HepG2 (cell line): ENCODE data around the gene ESR2. TPM values are rescaled to one million over a fixed set of nuclear protein-coding genes. Genes with fewer than 3 reads are reported as not detected.

Experiments
- ATAC-seq: fragments of 200-7000 bp; cut with Tn5 transposase; 3 replicates; pipeline ENCODE4 v1.9.1; 2020; ENCODE audit warnings: mild to moderate bottlenecking, moderate library complexity
- BruUV-seq: library from RNA; stranded (reverse); fragments of 400-500 nt; replicated peaks from 2 replicates; lab custom pipeline; 2021; lab: Mats Ljungman, UMichigan
- CTCF ChIA-PET: fragments of 300-600 bp; formaldehyde crosslinking; extraction: SDS; loops from one replicate; lab custom pipeline; 2021; ENCODE audit warnings: low total read pairs, inconsistent platforms, low intra/inter-chr PET ratio; lab: Yijun Ruan, JAX
- POLR2A ChIA-PET: fragments of 350-600 bp; sonication (Branson Sonifier 250); formaldehyde crosslinking; loops from one replicate; lab custom pipeline; 2020; ENCODE audit warnings: antibody characterized with exemption, inconsistent platforms; lab: Yijun Ruan, JAX
- DNase-seq: peaks from one replicate; pipeline ENCODE4 v3.0.0-alpha.2; 2015; ENCODE audit warnings: low spot score
- FAIRE-seq: peaks from 3 replicates; lab custom pipeline; 2011; peaks lifted over from hg19 to GRCh38; lab: Jason Lieb, UNC
- H2AFZ ChIP-seq: one replicate; pipeline ENCODE4 v1.6.1; 2011; ENCODE audit warnings: low read length, inconsistent platforms
- H3K27ac ChIP-seq: fragments of 300-600 bp; 3 replicates; pipeline ENCODE4 v1.8.0; 2011; ENCODE audit warnings: mixed run types, mild to moderate bottlenecking, mixed read lengths, low read length, inconsistent platforms; ENCODE audit not compliant: insufficient read depth; ENCODE audit errors: extremely low read length
- H3K27me3 ChIP-seq, 2 experiments: fragments of 200-600 bp in 1 of 2; 2 replicates in 1 of 2; 3 replicates in 1 of 2; pipeline versions ENCODE4 v1.6.0 to v1.8.0; 2011; ENCODE audit warnings: low read length in 2 of 2, mild to moderate bottlenecking in 2 of 2, moderate library complexity in 2 of 2, inconsistent platforms in 1 of 2; ENCODE audit not compliant: insufficient read depth in 2 of 2, control insufficient read depth in 1 of 2
- H3K36me3 ChIP-seq, 2 experiments: fragments of 200-600 bp in 1 of 2; replicated peaks in 1 of 2; 2 replicates in 1 of 2; 3 replicates in 1 of 2; pipeline versions ENCODE4 v1.5.1 to v1.8.0; 2011; ENCODE audit warnings: low read length in 2 of 2, inconsistent platforms in 1 of 2; ENCODE audit not compliant: insufficient read depth in 2 of 2, control insufficient read depth in 1 of 2
- H3K4me1 ChIP-seq: 2 replicates; pipeline ENCODE4 v1.5.1; 2012; ENCODE audit warnings: low read length, inconsistent platforms; ENCODE audit not compliant: insufficient read depth
- H3K4me2 ChIP-seq: 2 replicates; pipeline ENCODE4 v1.6.0; 2011; ENCODE audit warnings: low read depth, low read length, inconsistent platforms
- H3K4me3 ChIP-seq, 3 experiments: fragments of 200-600 bp in 1 of 3; sonication (generic), shearing (Covaris generic) in 1 of 3; replicated peaks in 1 of 3; 2 replicates each; pipeline ENCODE4 v1.5.1; 2011 to 2016; ENCODE audit warnings: low read length in 3 of 3, inconsistent platforms in 2 of 3, low read depth in 2 of 3, mild to moderate bottlenecking in 2 of 3, control low read depth in 1 of 3, mixed read lengths in 1 of 3; ENCODE audit not compliant: insufficient read depth in 1 of 3
- H3K79me2 ChIP-seq: one replicate; pipeline ENCODE4 v1.6.1; 2011; ENCODE audit warnings: low read length, inconsistent platforms; ENCODE audit not compliant: insufficient read depth
- H3K9ac ChIP-seq: 2 replicates; pipeline ENCODE4 v1.6.0; 2011; ENCODE audit warnings: mild to moderate bottlenecking, low read depth, low read length, inconsistent platforms; ENCODE audit not compliant: insufficient read depth
- H3K9me3 ChIP-seq: 2 replicates; pipeline ENCODE4 v1.5.1; 2012; ENCODE audit warnings: mild to moderate bottlenecking, low read length
- H4K20me1 ChIP-seq: 2 replicates; pipeline ENCODE4 v1.6.0; 2011; ENCODE audit warnings: inconsistent platforms, mild to moderate bottlenecking, low read length, moderate library complexity; ENCODE audit not compliant: insufficient read depth
- CREB3 ChIP-seq: sonication (generic); formaldehyde crosslinking; IDR thresholded peaks from 2 replicates; pipeline ENCODE4 v1.5.0; 2020; ENCODE audit warnings: missing genetic modification reagents
- EP300 ChIP-seq, 3 experiments: sonication (generic) in 1 of 3; formaldehyde crosslinking in 1 of 3; IDR thresholded peaks; 2 replicates each; pipeline versions ENCODE4 v1.5.1 to v1.6.1; 2011 to 2020; ENCODE audit warnings: low read depth in 2 of 3, low read length in 2 of 3, borderline replicate concordance in 1 of 3, improper control_type of control experiment in 1 of 3, mild to moderate bottlenecking in 1 of 3, missing genetic modification reagents in 1 of 3, moderate library complexity in 1 of 3
- NFATC3 ChIP-seq: sonication (generic); formaldehyde crosslinking; IDR thresholded peaks from 2 replicates; pipeline ENCODE4 v1.5.1; 2020; ENCODE audit warnings: mild to moderate bottlenecking, missing genetic modification reagents
- NONO ChIP-seq, 2 experiments: fragments of 450-650 bp in 1 of 2; sonication (generic) in 1 of 2; formaldehyde crosslinking in 1 of 2; IDR thresholded peaks in 1 of 2; conservative IDR thresholded peaks in 1 of 2; 2 replicates each; pipeline versions ENCODE4 v1.6.1 to v1.8.0; 2017 to 2022; ENCODE audit warnings: mild to moderate bottlenecking in 1 of 2, missing genetic modification reagents in 1 of 2, moderate library complexity in 1 of 2
- PREB ChIP-seq: sonication (generic); formaldehyde crosslinking; IDR thresholded peaks from 2 replicates; pipeline ENCODE4 v1.4.0; 2020; ENCODE audit warnings: missing genetic modification reagents
- RBM22 ChIP-seq: fragments of 200-400 bp; formaldehyde crosslinking; optimal IDR thresholded peaks from 2 replicates; pipeline ENCODE3; 2017; ENCODE audit warnings: mild to moderate bottlenecking, low read length, moderate library complexity
- SAFB2 ChIP-seq: sonication (generic); formaldehyde crosslinking; IDR thresholded peaks from 2 replicates; pipeline ENCODE4 v1.5.1; 2020; ENCODE audit warnings: missing genetic modification reagents, low read depth, mild to moderate bottlenecking, borderline replicate concordance
- ZMYM2 ChIP-seq: sonication (generic); formaldehyde crosslinking; IDR thresholded peaks from 2 replicates; pipeline ENCODE4 v1.8.0; 2022; ENCODE audit warnings: mild to moderate bottlenecking, missing genetic modification reagents
- ZNF629 ChIP-seq: sonication (generic); formaldehyde crosslinking; conservative IDR thresholded peaks from 2 replicates; pipeline ENCODE4 v1.5.0; 2020; ENCODE audit warnings: missing genetic modification reagents
- ZNF747 ChIP-seq: sonication (generic); formaldehyde crosslinking; IDR thresholded peaks from 2 replicates; pipeline ENCODE4 v1.8.1; 2023; ENCODE audit warnings: missing genetic modification reagents, mild to moderate bottlenecking, borderline replicate concordance
- ZNF850 ChIP-seq: sonication (generic); formaldehyde crosslinking; conservative IDR thresholded peaks from 2 replicates; pipeline ENCODE4 v1.9.0; 2021; ENCODE audit warnings: mild to moderate bottlenecking, missing genetic modification reagents
- ZXDC ChIP-seq: sonication (generic); formaldehyde crosslinking; IDR thresholded peaks from 2 replicates; pipeline ENCODE4 v1.5.0; 2020; ENCODE audit warnings: mild to moderate bottlenecking, missing genetic modification reagents
- ZZZ3 ChIP-seq: sonication (generic); formaldehyde crosslinking; IDR thresholded peaks from 2 replicates; pipeline ENCODE4 v1.4.0; 2020; ENCODE audit warnings: missing genetic modification reagents, mild to moderate bottlenecking, borderline replicate concordance
- WGBS: methylation state at CpG from one replicate; pipeline ENCODE4 v1.1.6; 2017; ENCODE audit warnings: low lambda C conversion rate; 5-methylcytosine and 5-hydroxymethylcytosine counted together
- in situ Hi-C: cut with HindIII; loops from 2 replicates; pipeline ENCODE4 v1.10.0; 2017; ENCODE audit warnings: low pct_unique_long_range_greater_than_20kb; ENCODE audit not compliant: extremely low pct_ligation_motif_present
- intact Hi-C: fragments of 100-400 bp; cut with micrococcal nuclease; formaldehyde crosslinking; loops from one replicate; pipeline ENCODE4 v1.10.0; 2022; ENCODE audit not compliant: unreplicated experiment
- polyA plus RNA-seq, 8 experiments: library from polyadenylated mRNA; depleted of rRNA in 3 of 8; stranded (reverse) in 7 of 8; unstranded in 1 of 8; fragments of >200 nt; fragmentation: Illumina TruSeq in 4 of 8; extraction: Trizol in 4 of 8; gene quantifications; 2 replicates each; pipeline versions ENCODE4 v1.2.1 to v1.2.3, GENCODE V29; 2011 to 2016; ENCODE audit warnings: low read depth in 4 of 8, missing spikeins in 1 of 8, mixed read lengths in 1 of 8; ENCODE audit not compliant: insufficient read depth in 1 of 8
- total RNA-seq, 5 experiments: library from RNA; depleted of rRNA; stranded (reverse); fragments of >200 nt; fragmentation: Illumina TruSeq; extraction: Trizol; gene quantifications; 2 replicates each; pipeline ENCODE4 v1.2.3, GENCODE V29; 2016; ENCODE audit warnings: low read depth in 1 of 5
- TF ChIP-seq, protein P1 (sequence below): sonication (generic); formaldehyde crosslinking; IDR thresholded peaks from 2 replicates; pipeline ENCODE4 v1.4.0; 2020; ENCODE audit warnings: missing genetic modification reagents, borderline replicate concordance

ESR2 gene
- total and polyA plus RNA-seq, 2 of the 13 experiments (the other 11 are each of a cell fraction or from before 2014, with no cell fraction given): 0.01 to 0.04 TPM

GRCh38 chr14:64213086-64213485 is 81.1 kb downstream of the ESR2 start:
- WGBS: 92% methylated on average over 5 of the region's 5 CpGs
- BruUV-seq: no TSS peak
- peaks cover 0 to 7% of the 10 kb centered on the region in 2 experiments; a peak in 1 of 5 replicates for H3K36me3 ChIP-seq
- DNase-seq: no peak
- ChIA-PET POLR2A (no interaction called here), CTCF (no interaction called here)
- H3K79me2 ChIP-seq: no peaks in the 10 kb centered on the region
- TF ChIP-seq SAFB2 (CRISPR knock-in tag) (no peak), NFATC3 (CRISPR knock-in tag) (no peak), EP300 (IDR thresholded peaks at IDR 0.05; ENCODE audit: low read depth in 2 of 2, low read length in 2 of 2) (no peak), EP300 (CRISPR knock-in tag; IDR thresholded peaks at IDR 0.05; ENCODE audit: borderline replicate concordance) (no peak), RBM22 (no peak), ZNF747 (no peak), ZNF850 (CRISPR knock-in tag) (no peak), ZXDC (no peak), NONO (IDR thresholded peaks at IDR 0.05) (no peak), NONO (CRISPR knock-in tag; conservative IDR thresholded peaks at IDR 0.05) (no peak), ZNF629 (CRISPR knock-in tag) (no peak), PREB (CRISPR knock-in tag) (no peak), ZMYM2 (CRISPR knock-in tag) (no peak), ZZZ3 (CRISPR knock-in tag) (no peak), CREB3 (CRISPR knock-in tag) (no peak)
- TF ChIP-seq, protein P1, sequence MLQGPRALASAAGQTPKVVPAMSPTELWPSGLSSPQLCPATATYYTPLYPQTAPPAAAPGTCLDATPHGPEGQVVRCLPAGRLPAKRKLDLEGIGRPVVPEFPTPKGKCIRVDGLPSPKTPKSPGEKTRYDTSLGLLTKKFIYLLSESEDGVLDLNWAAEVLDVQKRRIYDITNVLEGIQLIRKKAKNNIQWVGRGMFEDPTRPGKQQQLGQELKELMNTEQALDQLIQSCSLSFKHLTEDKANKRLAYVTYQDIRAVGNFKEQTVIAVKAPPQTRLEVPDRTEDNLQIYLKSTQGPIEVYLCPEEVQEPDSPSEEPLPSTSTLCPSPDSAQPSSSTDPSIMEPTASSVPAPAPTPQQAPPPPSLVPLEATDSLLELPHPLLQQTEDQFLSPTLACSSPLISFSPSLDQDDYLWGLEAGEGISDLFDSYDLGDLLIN (CRISPR knock-in tag): no peak
- no peak overlapping the region for H3K9ac ChIP-seq
- no peak for ATAC-seq
- no peaks in the 10 kb centered on the region for H4K20me1 ChIP-seq
- intact Hi-C loops: no loop called here
- H3K4me1 ChIP-seq: no peaks in the 10 kb centered on the region
- in situ Hi-C loops: no loop called here
- no peak for FAIRE-seq
- H3K27me3 ChIP-seq: no peaks in the 10 kb centered on the region
- H3K9me3 ChIP-seq: no peaks in the 10 kb centered on the region
- H3K4me2 ChIP-seq: no peak overlapping the region
- H3K27ac ChIP-seq: no peak overlapping the region
- H2AFZ ChIP-seq: no peak overlapping the region
- no peak overlapping the region for H3K4me3 ChIP-seq
